ENCODE results near the gene HAUS7.
"Not testable (repeated sequence)": the region's sequence is repeated elsewhere in the genome, so short reads cannot be mapped to it uniquely, and the experiment has no call there.

The HAUS7 gene

GRCh38 chrX:153406011-153406410, 64.4 kb downstream of the HAUS7 start:
- no peak overlapping the region for H3K4me3 Mint-ChIP-seq
- no peaks in the 10 kb centered on the region for H3K36me3 Mint-ChIP-seq
- H3K27ac Mint-ChIP-seq, result no peak overlapping the region
- H3K4me1 Mint-ChIP-seq, result no peaks in the 10 kb centered on the region
- H3K27me3 Mint-ChIP-seq, result no peaks in the 10 kb centered on the region
- no peaks in the 10 kb centered on the region for H3K9me3 Mint-ChIP-seq

DNA sequence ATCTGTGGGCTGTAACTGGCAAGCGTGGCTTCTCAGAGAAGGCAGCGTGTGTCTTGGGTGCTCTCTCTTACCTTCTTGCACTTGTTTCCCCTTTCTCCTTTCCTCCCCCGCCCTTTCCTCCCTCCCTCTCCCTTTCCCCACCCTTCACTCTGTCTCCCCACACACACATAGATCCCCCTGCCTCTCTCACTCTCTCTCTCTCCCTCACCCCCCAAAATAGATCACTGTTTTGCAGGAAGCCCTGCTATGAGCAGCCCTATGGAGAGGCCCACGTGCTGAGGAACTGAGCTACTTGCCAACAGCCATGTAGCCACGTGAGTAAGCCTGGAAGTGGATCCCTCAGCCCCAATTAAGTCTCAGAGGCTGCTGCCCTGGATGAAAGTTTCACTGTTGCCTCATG, 65.0 kb downstream of the HAUS7 start:
- H3K4me1 Mint-ChIP-seq, result no peaks in the 10 kb centered on the region
- no peaks in the 10 kb centered on the region for H3K27me3 Mint-ChIP-seq
- H3K27ac Mint-ChIP-seq, result no peak overlapping the region
- H3K4me3 Mint-ChIP-seq, result no peak overlapping the region
- H3K36me3 Mint-ChIP-seq, result no peaks in the 10 kb centered on the region
- no peaks in the 10 kb centered on the region for H3K9me3 Mint-ChIP-seq

DNA sequence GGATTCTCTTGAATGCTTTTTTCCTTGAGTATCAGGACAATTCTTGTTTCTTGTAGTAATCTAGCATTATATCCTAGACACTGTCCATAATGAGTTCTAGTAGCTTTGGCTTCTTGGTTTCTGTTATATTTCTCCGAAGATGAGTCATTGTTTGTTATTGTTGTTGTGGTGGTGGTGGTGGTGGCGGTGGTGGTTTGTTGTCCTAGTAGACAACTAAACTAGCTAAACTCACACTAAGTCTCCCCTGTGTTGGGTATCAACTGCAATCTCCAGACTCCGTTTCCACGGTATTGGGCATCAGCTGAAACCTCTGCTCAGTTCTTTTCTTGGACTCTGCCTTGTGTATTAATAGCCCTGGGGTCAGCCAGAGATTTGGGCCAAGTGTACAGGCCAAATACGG, 66.0 kb downstream of the HAUS7 start:
- not testable (repeated sequence) for H3K27ac Mint-ChIP-seq, H3K4me3 Mint-ChIP-seq, H3K4me1 Mint-ChIP-seq, H3K27me3 Mint-ChIP-seq, H3K9me3 Mint-ChIP-seq, H3K36me3 Mint-ChIP-seq

DNA sequence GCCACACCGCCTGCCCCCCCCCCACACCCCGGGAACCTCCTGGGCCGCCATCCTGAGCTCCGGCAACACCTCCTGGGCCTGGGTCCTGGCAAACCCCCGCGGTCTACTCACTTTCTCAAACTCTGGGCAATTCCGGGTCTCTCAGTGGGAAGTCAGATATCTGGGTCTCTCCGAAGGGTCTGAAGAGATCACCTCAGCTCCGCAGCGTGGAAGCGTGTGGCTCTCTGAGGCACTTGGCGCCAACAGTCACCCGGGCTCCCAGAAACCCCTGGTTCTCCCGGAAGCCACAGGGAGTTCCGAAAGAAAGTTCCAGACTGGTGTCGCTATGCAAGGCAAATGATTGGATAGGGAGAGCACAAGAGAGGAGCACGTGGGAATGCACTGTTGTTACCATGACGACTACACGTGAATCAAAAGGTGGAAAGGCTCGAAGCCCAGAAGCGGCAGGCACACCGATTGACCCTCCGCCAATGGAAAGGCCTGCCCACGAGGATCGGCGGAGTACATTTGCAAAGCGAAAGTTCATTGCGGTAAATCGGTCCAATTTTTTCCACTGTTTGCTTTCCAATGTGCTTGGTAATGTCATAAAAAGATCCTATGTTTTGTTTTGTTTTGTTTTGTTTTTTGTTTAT, 69.1 kb downstream of the HAUS7 start, which contains the start of gene PNMA6E:
Gene PNMA6E (minus strand): TSS at position 218 of the 632 bp plus-strand sequence. CDS start 2,501 bp downstream, outside the sequence.
- Mint-ChIP-seq H3K9me3 (no peaks in the 10 kb centered on the region), H3K4me3 (no peak within 1 kb of the TSS), H3K36me3 (no peaks in the 10 kb centered on the region), H3K4me1 (no peaks in the 10 kb centered on the region), H3K27me3 (no peaks in the 10 kb centered on the region), H3K27ac (no peak within 1 kb of the TSS)

GRCh38 chrX:153400146-153401132, 69.9 kb downstream of the HAUS7 start:
- H3K9me3 Mint-ChIP-seq, result no peaks in the 10 kb centered on the region
- H3K4me1 Mint-ChIP-seq, result no peaks in the 10 kb centered on the region
- no peaks in the 10 kb centered on the region for H3K27me3 Mint-ChIP-seq
- no peaks in the 10 kb centered on the region for H3K36me3 Mint-ChIP-seq
- no peak overlapping the region for H3K4me3 Mint-ChIP-seq
- H3K27ac Mint-ChIP-seq, result no peak overlapping the region

DNA sequence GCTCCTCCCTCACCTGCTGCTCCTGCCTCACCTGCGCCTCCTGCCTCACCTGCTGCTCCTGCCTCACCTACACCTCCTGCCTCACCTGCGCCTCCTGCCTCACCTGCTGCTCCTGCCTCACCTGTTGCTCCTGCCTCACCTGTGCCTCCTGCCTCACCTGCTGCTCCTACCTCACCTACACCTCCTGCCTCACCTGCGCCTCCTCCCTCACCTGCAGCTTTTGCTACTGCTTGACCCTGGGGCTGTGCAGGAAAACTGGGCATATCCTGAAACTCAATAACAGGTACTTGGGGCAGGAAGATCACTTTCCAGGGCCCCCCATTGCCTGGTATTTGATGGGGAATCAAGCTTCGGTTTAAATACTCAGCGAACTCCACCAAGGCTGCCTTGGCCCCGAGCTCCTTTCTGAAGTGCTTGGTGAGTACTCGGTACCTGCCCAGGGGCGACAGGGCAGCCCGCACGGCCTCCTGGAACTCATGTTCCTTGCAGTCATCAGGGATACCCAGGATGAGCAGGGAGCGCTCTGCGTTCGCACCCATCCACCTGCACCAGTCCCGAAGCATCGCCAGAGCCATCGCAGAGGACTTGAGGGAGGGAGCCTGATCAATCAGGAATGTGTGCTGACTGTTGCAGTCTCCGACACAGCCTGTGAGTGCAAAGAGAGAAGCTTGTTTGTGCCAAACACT, 72.0 kb downstream of the HAUS7 start:
- Mint-ChIP-seq H3K9me3 (no peaks in the 10 kb centered on the region), H3K27me3 (no peaks in the 10 kb centered on the region), H3K27ac (no peak overlapping the region)

More for the DNA sequence above, 72.0 kb downstream of the HAUS7 start:
- H3K4me1 Mint-ChIP-seq, result no peaks in the 10 kb centered on the region
- H3K36me3 Mint-ChIP-seq, result no peaks in the 10 kb centered on the region
- no peak overlapping the region for H3K4me3 Mint-ChIP-seq

All from activated naive CD4-positive, alpha-beta T cell treated with anti-CD3 and anti-CD28 coated beads, Interleukin-2, amount 50 U/mL, for 24 hours (primary cell).